ENCODE measurements around the gene NXT1.

Gene NXT1

GRCh38 chr20:23393996-23394775, 43.6 kb downstream of the NXT1 start:
- no peak for DNase-seq

GRCh38 chr20:23396950-23397627, 46.5 kb downstream of the NXT1 start:
- no peak for DNase-seq

DNA sequence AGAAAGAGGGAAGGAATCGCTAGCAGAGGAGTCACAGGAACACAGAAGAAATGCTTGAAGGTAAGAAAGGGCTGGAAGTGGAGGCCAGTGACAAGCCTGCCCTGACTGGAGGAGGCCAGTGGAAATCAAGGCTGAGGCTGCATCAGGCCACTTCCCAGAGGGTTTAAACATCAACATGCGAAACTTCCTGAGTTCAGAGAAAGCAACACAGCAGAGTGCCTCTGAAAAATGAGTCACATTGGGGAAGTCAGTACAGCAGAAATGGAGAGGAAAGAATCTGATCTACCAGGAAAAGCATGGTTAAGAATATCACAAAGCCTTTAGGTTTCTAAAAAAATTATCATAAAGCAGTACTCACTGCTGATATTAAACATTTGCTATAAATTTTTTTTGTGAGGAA, 47.4 kb downstream of the NXT1 start:
- DNase-seq = no peak

- no peak for DNase-seq
Measured at GRCh38 chr20:23399568-23400241, 49.1 kb downstream of the NXT1 start.

DNA sequence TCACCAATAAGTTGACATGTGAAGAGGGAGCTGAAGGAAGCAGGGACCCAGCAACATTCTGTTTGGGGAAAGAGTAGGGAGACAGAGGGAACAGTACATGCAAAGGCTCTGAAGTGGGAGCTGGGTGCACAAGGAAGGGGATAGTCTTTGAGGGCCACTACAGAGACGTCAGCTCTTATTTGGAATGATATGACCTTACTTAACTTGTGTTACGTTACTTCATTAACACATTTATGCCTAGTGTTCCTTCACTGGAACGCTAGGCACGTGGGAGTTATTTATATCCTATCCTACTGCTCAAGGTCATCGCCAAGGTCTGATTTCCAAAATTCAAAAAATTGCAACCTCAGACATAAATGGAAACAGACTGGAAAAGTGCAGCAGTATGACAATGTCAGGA, 50.5 kb downstream of the NXT1 start:
- no peak for DNase-seq

GRCh38 chr20:23403751-23404150, 53.2 kb downstream of the NXT1 start:
- no peak for DNase-seq

DNA sequence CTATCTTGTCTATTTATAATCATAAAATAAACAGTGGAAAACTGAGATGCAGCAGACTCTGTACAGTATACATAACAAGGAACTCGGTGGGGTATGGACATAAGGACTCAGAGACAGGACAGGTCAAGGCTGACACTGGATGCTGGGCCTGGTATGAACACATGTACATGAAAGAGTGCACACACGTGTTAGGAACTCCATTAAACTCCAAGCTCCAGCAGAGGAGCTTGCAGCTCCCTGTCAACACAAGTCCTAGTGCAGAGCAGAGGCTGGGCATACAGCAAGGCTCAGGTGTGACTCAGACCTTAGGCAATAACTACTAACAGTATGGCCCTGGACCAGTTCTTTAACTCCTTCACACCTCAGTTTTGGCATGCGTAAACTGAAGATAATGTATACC, 53.6 kb downstream of the NXT1 start:
- DNase-seq = no peak

Data from NCI-H748 treated with DMSO at 0.1 percent for 48 hours (cell line).